Mammary epithelial cell (primary cell): ENCODE data around the gene RPL3.

Experiments used
- CTCF ChIP-seq, 2 donors: IDR thresholded peaks in 1 of 2; conservative IDR thresholded peaks in 1 of 2; 2 replicates each; pipeline ENCODE4 v1.5.1; 2011 to 2012; ENCODE audit warnings: inconsistent platforms in 2 of 2, low read length in 2 of 2, mild to moderate bottlenecking in 2 of 2, control low read depth in 1 of 2, low read depth in 1 of 2; ENCODE audit not compliant: insufficient read depth in 1 of 2; ENCODE audit errors: extremely low read depth in 1 of 2
- EZH2 ChIP-seq: IDR thresholded peaks from 2 replicates; pipeline ENCODE4 v1.6.1; 2012; ENCODE audit warnings: low read length, inconsistent platforms, borderline replicate concordance

- TF ChIP-seq CTCF (conservative IDR thresholded peaks at IDR 0.05 in 1 of 2, IDR thresholded peaks at IDR 0.05 in 1 of 2; ENCODE audit: extremely low read depth in 1 of 2, insufficient read depth in 1 of 2, low read depth in 1 of 2, low read length in 2 of 2) (no peak), EZH2 (no peak)
Observed at GRCh38 chr22:39284983-39285382, 34.4 kb downstream of the RPL3 start.
